HG02759 (cell line): Measurements from ENCODE around the gene SMIM3.
"Not testable (repeated sequence)": the region's sequence is repeated elsewhere in the genome, so short reads cannot be mapped to it uniquely, and the experiment has no call there.

Source experiments
- ATAC-seq: cut with Tn5 transposase; IDR thresholded peaks from one replicate; pipeline ENCODE4 v1.9.1; 2021; ENCODE audit warnings: mild to moderate bottlenecking, moderate library complexity; ENCODE audit not compliant: unreplicated experiment

SMIM3 gene

DNA sequence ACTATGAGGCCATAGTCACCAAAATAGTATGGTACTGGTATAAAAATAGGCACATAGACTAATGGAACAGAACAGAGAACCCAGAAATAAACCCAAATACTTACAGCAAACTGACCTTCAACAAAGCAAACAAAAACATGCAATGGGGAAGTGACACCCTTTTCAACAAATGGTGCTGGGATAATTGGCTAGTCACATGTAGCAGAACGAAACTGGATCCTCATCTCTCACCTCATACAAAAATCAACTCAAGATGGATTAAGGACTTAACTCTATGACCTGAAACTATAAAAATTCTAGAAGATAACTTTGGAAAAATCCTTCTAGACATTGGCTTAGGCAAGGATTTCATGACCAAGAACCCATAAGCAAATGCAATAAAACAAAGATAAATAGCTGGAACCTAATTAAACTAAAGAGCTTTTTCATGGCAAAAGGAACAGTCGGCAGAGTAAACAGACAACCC is 14.9 kb downstream of the SMIM3 start:
- not testable (repeated sequence) for ATAC-seq

- ATAC-seq: no peak
These were observed 16.4 kb downstream of the SMIM3 start for GRCh38 chr5:150794927-150795326.

DNA sequence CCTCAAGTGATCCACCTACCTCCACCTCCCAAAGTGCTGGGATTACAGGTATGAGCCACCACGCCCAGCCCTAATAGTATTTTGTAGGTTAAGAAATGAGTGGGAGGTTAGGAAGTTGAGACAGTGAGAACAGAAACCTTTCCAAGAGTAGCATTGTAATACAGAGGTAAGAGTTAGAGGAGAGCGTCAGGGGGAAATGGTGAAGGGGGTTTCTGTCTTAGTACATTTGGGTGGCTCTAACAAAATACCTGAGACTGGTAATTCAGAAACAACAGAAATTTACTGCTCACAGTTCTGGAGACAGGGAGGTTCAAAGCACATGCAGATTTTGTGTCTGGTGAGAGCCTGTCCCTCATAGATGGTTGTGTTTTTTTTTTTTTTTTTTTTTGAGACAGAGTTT is 18.8 kb downstream of the SMIM3 start:
- ATAC-seq: no peak

- no peak for ATAC-seq
These were observed 22.8 kb downstream of the SMIM3 start for GRCh38 chr5:150801117-150801927.

- no peak for ATAC-seq
These were observed 25.8 kb downstream of the SMIM3 start for GRCh38 chr5:150804388-150804787.

DNA sequence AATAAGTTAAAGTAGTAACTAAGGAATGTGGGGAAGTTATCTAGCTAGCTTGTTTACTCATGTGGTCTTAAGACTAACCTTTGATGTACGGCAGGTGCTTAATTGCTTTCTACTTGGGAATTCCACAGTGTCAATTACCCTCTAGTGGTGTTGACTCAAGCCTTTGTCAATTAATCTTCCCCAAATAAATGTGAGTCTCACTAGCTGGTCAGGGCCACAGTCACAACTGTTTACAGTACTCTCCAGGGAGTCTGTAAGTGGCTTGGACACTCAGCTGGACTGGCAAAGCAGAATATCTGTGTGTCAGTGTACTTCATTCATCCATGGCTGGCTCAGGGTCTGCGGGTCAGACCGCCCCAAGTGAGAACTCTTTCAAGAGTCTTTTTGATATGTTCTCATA is 30.8 kb downstream of the SMIM3 start:
- ATAC-seq: no peak

GRCh38 chr5:150815010-150815409 is 36.5 kb downstream of the SMIM3 start:
- ATAC-seq: no peak

- no peak for ATAC-seq
These were observed 38.4 kb downstream of the SMIM3 start for GRCh38 chr5:150816946-150817345.

GRCh38 chr5:150829744-150830143 is 51.2 kb downstream of the SMIM3 start:
- no peak for ATAC-seq

DNA sequence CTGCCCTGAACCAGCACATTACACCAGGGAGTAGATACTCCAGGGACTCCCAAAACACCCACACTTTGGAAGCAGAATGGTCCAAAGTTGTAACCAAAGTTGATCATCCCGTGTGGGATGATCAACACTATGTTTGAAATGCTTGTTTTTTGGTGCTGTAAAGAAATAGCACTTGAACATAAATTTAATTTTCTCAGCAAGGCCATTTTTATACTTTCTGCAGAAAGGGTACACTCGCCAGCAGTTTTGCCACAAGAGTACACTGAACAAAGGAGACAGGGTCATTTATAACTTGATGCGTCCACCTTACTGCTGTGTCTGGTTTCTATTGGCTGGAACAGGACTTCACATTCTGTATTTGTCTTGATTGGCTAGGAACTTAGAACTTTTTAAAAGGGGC is 53.3 kb downstream of the SMIM3 start:
- not testable (repeated sequence) for ATAC-seq

- ATAC-seq: no peak
These were observed 57.5 kb downstream of the SMIM3 start for GRCh38 chr5:150836064-150836463.

GRCh38 chr5:150836703-150837102 is 58.1 kb downstream of the SMIM3 start:
- ATAC-seq: no peak

- ATAC-seq: not testable (repeated sequence)
These were observed 66.8 kb downstream of the SMIM3 start for GRCh38 chr5:150845185-150845859.

GRCh38 chr5:150846308-150846653 is 67.7 kb downstream of the SMIM3 start, which contains the start of gene IRGM:
TSS of gene IRGM (plus strand) at chr5:150846521. CDS start at chr5:150848124, 1,603 bp downstream.
- ATAC-seq: not testable (repeated sequence)
